Activated naive CD8-positive, alpha-beta T cell treated with anti-CD3 and anti-CD28 coated beads, Interleukin-2, amount 50 U/mL, for 24 hours (primary cell): ENCODE results near the gene CCZ1B.
A peak's percentile ranks its signal among the peaks of the same experiment; 100 is the strongest.
"Not testable (repeated sequence)": the region's sequence is repeated elsewhere in the genome, so short reads cannot be mapped to it uniquely, and the experiment has no call there.

Experiments
- ATAC-seq: fragments of 150-1000 bp; cut with Tn5 transposase; one replicate; pipeline ENCODE4 v1.10.0; 2021
- DNase-seq: peaks from one replicate; pipeline ENCODE4 v3.0.0; 2021
- H3K27ac Mint-ChIP-seq: one replicate; pipeline ENCODE4 v1.8.0; 2021; ENCODE audit warnings: mild to moderate bottlenecking, mixed read lengths
- H3K27me3 Mint-ChIP-seq: one replicate; pipeline ENCODE4 v1.8.0; 2021; ENCODE audit warnings: mixed read lengths
- H3K36me3 Mint-ChIP-seq: one replicate; pipeline ENCODE4 v1.8.0; 2021; ENCODE audit warnings: low read depth, mixed read lengths
- H3K4me1 Mint-ChIP-seq: one replicate; pipeline ENCODE4 v1.8.0; 2021; ENCODE audit warnings: mixed read lengths
- H3K4me3 Mint-ChIP-seq: one replicate; pipeline ENCODE4 v1.8.0; 2021; ENCODE audit warnings: mild to moderate bottlenecking, moderate library complexity, mixed read lengths
- H3K9me3 Mint-ChIP-seq: one replicate; pipeline ENCODE4 v1.8.0; 2021; ENCODE audit warnings: mixed read lengths

The CCZ1B gene

DNA sequence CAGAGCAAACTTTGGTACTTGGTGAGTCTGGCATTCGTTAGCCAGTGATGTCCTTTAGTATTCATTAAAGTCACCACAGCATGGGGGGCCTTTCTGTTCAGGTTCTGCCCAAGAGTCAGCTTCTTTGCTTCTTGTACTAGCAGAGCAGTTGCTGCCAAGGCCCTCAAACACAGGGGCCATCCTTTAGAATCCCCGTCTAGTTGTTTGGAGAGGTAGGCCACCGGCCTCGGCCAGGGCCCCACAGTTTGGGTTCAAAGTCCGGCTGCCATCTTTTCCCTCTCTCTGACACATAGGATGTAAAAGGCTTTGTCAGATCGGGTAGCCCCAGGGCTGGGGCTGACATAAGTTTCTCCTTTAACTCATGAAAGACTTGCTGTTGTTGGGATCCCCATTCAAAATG is 17.6 kb upstream of the CCZ1B start:
- not testable (repeated sequence) for H3K27me3 Mint-ChIP-seq, H3K4me3 Mint-ChIP-seq, ATAC-seq, H3K9me3 Mint-ChIP-seq, DNase-seq, H3K36me3 Mint-ChIP-seq, H3K27ac Mint-ChIP-seq, H3K4me1 Mint-ChIP-seq

- not testable (repeated sequence) for H3K27ac Mint-ChIP-seq, H3K36me3 Mint-ChIP-seq, H3K4me1 Mint-ChIP-seq, H3K4me3 Mint-ChIP-seq, H3K27me3 Mint-ChIP-seq, H3K9me3 Mint-ChIP-seq, ATAC-seq
- peak; percentile 36 for DNase-seq
These were observed 17.0 kb upstream of the CCZ1B start for GRCh38 chr7:6843092-6843491.

- not testable (repeated sequence) for DNase-seq, H3K9me3 Mint-ChIP-seq
These were observed 16.3 kb upstream of the CCZ1B start for GRCh38 chr7:6842278-6842921.

GRCh38 chr7:6837081-6837480 is 11.0 kb upstream of the CCZ1B start:
- H3K9me3 Mint-ChIP-seq, H3K4me3 Mint-ChIP-seq, H3K36me3 Mint-ChIP-seq, H3K27ac Mint-ChIP-seq, ATAC-seq, DNase-seq, H3K4me1 Mint-ChIP-seq: not testable (repeated sequence)
- H3K27me3 Mint-ChIP-seq: peaks cover 19% of the 10 kb centered on the region

More at GRCh38 chr7:6842278-6842921, 16.3 kb upstream of the CCZ1B start:
- H3K27ac Mint-ChIP-seq, H3K4me3 Mint-ChIP-seq, H3K36me3 Mint-ChIP-seq, ATAC-seq, H3K4me1 Mint-ChIP-seq, H3K27me3 Mint-ChIP-seq: not testable (repeated sequence)

- not testable (repeated sequence) for H3K9me3 Mint-ChIP-seq, DNase-seq, ATAC-seq, H3K4me3 Mint-ChIP-seq, H3K4me1 Mint-ChIP-seq, H3K27ac Mint-ChIP-seq, H3K36me3 Mint-ChIP-seq
- H3K27me3 Mint-ChIP-seq: peaks cover 20% of the 10 kb centered on the region
These were observed 9.4 kb upstream of the CCZ1B start for GRCh38 chr7:6835521-6835920.

DNA sequence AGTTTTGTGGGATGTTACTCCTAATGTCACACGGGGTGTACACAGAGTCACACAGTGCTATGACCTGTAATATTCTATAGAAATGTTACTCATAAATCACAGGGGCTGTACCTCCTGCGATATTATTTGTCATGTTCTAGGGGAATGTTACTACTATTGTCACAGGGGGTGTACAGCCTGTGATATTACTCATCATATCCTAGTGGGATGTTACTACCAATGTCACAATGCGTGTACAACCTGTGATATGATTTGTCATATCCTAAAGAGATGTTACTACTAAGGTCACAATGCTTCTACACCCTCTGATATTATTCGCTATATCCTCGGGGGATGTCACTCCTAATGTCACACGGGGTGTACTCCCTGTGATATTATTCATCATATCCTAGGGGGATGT is 7.6 kb upstream of the CCZ1B start:
- Mint-ChIP-seq H3K36me3 (no peaks in the 10 kb centered on the region), H3K9me3 (no peaks in the 10 kb centered on the region), H3K27ac (no peak overlapping the region), H3K4me3 (no peak overlapping the region), H3K27me3 (peaks cover 20% of the 10 kb centered on the region), H3K4me1 (no peaks in the 10 kb centered on the region)
- ATAC-seq: no peak
- DNase-seq: no peak

- Mint-ChIP-seq H3K27ac (no peak overlapping the region), H3K27me3 (peaks cover 14% of the 10 kb centered on the region), H3K4me3 (no peak overlapping the region), H3K9me3 (no peaks in the 10 kb centered on the region), H3K36me3 (peaks cover 1% of the 10 kb centered on the region), H3K4me1 (peaks cover 1% of the 10 kb centered on the region)
- no peak for DNase-seq
- no peak for ATAC-seq
These were observed 5.1 kb upstream of the CCZ1B start for GRCh38 chr7:6831018-6831725.

DNA sequence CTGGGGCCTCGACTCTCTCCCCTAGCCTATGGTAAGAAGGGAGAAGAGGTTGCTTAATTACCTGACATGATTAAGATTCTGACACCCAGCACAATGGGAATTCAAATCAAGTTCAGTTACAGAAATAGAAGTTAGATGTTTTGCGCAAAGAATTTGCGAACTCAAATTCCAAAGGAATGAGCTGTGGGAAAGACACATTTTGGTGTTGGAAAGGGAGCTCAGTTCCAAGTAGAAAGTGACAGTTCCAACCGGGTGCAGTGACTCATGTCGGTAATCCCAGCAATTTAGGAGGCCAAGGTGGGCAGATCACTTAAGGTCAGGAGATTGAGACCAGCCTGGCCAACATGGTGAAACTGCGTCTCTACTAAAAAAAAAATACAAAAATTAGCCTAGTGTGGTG is 4.0 kb upstream of the CCZ1B start:
- H3K36me3 Mint-ChIP-seq, H3K27me3 Mint-ChIP-seq: not testable (repeated sequence)

DNA sequence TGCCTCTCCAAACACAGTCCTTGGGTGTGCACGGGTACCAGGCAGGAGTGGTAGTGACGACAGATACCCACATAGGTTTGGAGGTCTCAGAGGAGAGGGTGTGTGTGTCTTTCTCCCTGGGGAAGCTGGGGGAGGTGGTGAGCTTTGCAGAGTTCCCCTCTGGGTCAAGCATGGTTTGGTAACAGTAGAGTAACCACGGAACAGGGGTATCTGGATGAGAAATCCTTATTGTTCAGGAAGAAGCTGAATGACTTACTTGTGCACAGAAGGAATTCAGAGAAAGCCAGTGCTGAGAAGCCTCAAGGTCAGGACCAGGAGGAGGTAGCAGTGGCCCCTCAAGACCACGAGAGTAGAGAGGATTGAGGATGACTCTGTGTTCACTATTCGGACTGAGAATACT is 3.5 kb upstream of the CCZ1B start:
- not testable (repeated sequence) for DNase-seq, ATAC-seq, H3K4me3 Mint-ChIP-seq, H3K27me3 Mint-ChIP-seq, H3K9me3 Mint-ChIP-seq, H3K4me1 Mint-ChIP-seq, H3K36me3 Mint-ChIP-seq, H3K27ac Mint-ChIP-seq

More for the DNA sequence above, 4.0 kb upstream of the CCZ1B start:
- ATAC-seq, H3K4me1 Mint-ChIP-seq, H3K4me3 Mint-ChIP-seq, H3K9me3 Mint-ChIP-seq, H3K27ac Mint-ChIP-seq, DNase-seq: not testable (repeated sequence)

DNA sequence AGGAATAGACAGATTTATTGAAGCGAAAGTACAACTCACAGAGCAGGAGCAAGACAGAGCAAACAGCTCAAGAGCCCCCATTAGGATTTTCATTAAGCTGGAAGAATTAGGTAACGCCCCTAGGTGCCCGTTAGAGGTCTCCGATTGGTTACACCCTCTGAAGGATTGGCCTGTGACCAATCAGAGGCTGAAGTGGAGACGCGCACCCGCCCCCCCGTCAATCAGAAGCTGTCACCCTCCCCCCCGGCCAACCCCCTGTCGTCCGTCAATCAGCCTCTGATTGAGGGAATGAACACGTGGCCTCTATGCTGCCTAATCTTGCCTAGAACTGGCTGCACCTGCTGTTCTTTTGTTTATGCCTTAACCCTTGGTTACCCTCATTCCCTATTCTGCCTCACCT is 1.1 kb upstream of the CCZ1B start:
- H3K9me3 Mint-ChIP-seq, H3K27ac Mint-ChIP-seq, H3K27me3 Mint-ChIP-seq, H3K36me3 Mint-ChIP-seq, ATAC-seq, DNase-seq: not testable (repeated sequence)
- H3K4me3 Mint-ChIP-seq: peak overlapping the region; percentile 56
- H3K4me1 Mint-ChIP-seq: peaks cover 10% of the 10 kb centered on the region

GRCh38 chr7:6825236-6826125 is 594 bp downstream of the CCZ1B start:
- H3K4me3 Mint-ChIP-seq: peak overlapping the region; percentile 78
- peak; percentile 35 for ATAC-seq
- H3K27me3 Mint-ChIP-seq, H3K9me3 Mint-ChIP-seq, DNase-seq, H3K27ac Mint-ChIP-seq: not testable (repeated sequence)
- H3K36me3 Mint-ChIP-seq: peaks cover 12% of the 10 kb centered on the region
- H3K4me1 Mint-ChIP-seq: peaks cover 10% of the 10 kb centered on the region

DNA sequence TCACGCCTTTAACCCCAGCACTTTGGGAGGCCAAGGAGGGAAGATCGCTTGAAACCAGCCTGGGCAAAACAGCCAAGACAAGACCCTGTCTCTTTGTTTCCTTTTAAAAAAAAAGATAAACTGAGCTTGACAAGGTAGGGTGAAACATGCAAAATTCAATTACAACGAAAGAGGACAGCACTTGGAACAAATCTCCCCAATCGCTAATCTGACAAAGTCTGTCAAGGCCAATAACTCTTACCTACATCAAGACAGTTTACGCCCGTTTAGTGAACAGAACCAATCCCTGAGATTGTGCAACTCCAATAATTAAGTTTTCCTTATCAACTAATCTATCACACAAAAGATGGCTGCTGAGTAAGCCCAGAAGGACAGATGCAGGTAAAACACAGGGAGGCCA is 4.5 kb downstream of the CCZ1B start:
- not testable (repeated sequence) for ATAC-seq, H3K27me3 Mint-ChIP-seq, H3K4me3 Mint-ChIP-seq, H3K27ac Mint-ChIP-seq, DNase-seq, H3K9me3 Mint-ChIP-seq
- H3K4me1 Mint-ChIP-seq: peaks cover 10% of the 10 kb centered on the region
- H3K36me3 Mint-ChIP-seq: peaks cover 22% of the 10 kb centered on the region

DNA sequence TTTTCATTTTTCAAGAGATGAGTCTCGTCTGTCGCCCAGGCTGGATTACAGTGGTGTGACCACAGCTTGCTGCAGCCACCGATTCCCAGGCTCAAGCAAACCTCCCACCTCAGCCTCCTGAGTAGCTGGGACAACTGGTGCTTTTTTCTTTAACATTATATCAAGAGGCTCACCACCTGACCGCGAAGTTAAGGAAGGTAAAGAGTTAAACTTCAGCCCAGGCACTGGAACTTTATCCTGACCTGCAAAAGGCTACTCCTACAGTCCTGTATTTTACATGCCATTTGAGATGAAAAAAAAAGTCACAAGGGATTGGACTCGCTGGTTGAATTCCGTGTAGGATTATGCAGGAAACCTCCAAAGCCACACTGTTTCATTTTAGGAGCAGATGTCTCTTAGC is 10.6 kb downstream of the CCZ1B start:
- H3K4me1 Mint-ChIP-seq, H3K27me3 Mint-ChIP-seq, H3K4me3 Mint-ChIP-seq, DNase-seq, H3K9me3 Mint-ChIP-seq, ATAC-seq, H3K27ac Mint-ChIP-seq: not testable (repeated sequence)
- H3K36me3 Mint-ChIP-seq: peaks cover 19% of the 10 kb centered on the region

DNA sequence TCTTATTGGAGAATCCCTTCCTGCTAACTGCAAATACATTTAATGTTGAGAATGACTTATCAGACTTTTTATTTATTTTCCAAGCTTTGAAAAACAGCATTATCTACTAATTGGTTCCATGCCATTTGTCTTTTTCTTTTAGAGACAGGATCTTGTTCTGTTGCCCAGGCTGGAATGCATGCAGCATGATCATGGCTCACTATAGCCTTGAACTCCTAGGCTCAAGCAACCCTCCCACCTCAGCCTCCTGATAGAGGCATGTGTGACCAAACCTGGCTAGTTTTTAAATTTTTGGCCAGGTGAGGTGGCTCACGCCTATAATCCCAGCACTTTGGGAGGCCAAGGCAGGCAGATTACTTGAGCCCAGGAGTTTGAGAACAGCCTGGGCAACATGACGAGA is 13.1 kb downstream of the CCZ1B start:
- H3K36me3 Mint-ChIP-seq: peaks cover 14% of the 10 kb centered on the region
- not testable (repeated sequence) for H3K27me3 Mint-ChIP-seq, H3K4me1 Mint-ChIP-seq, H3K27ac Mint-ChIP-seq, DNase-seq, ATAC-seq, H3K9me3 Mint-ChIP-seq, H3K4me3 Mint-ChIP-seq

- DNase-seq, H3K4me1 Mint-ChIP-seq, H3K9me3 Mint-ChIP-seq, H3K27ac Mint-ChIP-seq, ATAC-seq, H3K27me3 Mint-ChIP-seq, H3K4me3 Mint-ChIP-seq, H3K36me3 Mint-ChIP-seq: not testable (repeated sequence)
These were observed 18.1 kb downstream of the CCZ1B start for GRCh38 chr7:6807959-6808358.
